DND-41 (cell line): ENCODE data around the gene CLCA4.

Experiments used
- ATAC-seq: fragments of 200-7000 bp; cut with Tn5 transposase; 3 replicates; pipeline ENCODE4 v1.9.1; 2021; ENCODE audit warnings: low read depth; ENCODE audit not compliant: insufficient read depth
- DNase-seq: peaks from one replicate; pipeline ENCODE4 v3.0.0-alpha.2; 2020
- H2AFZ ChIP-seq: 2 replicates; pipeline ENCODE4 v1.6.0; 2012; ENCODE audit warnings: low read depth, low read length
- H3K27ac ChIP-seq: 2 replicates; pipeline ENCODE4 v1.5.1; 2012; ENCODE audit warnings: low read length, inconsistent platforms
- H3K27me3 ChIP-seq: fragments of 200-600 bp; sonication (generic); 2 replicates; pipeline ENCODE4 v1.6.0; 2012; ENCODE audit warnings: low read length, mild to moderate bottlenecking, inconsistent platforms; ENCODE audit not compliant: insufficient read depth, poor library complexity
- H3K36me3 ChIP-seq: 2 replicates; pipeline ENCODE4 v1.5.1; 2012; ENCODE audit warnings: low read length, inconsistent platforms; ENCODE audit not compliant: insufficient read depth
- H3K4me1 ChIP-seq: 2 replicates; pipeline ENCODE4 v1.5.1; 2012; ENCODE audit warnings: mild to moderate bottlenecking, low read length; ENCODE audit not compliant: insufficient read depth
- H3K4me2 ChIP-seq: 2 replicates; pipeline ENCODE4 v1.6.0; 2012; ENCODE audit warnings: mild to moderate bottlenecking, moderate library complexity, low read length, inconsistent platforms; ENCODE audit not compliant: insufficient read depth
- H3K4me3 ChIP-seq, 2 experiments: fragments of 200-600 bp in 1 of 2; shearing (Covaris generic) in 1 of 2; 2 replicates each; pipeline ENCODE4 v1.5.1; 2012 to 2016; ENCODE audit warnings: inconsistent platforms in 2 of 2, low read length in 2 of 2, mild to moderate bottlenecking in 2 of 2, low read depth in 1 of 2, moderate library complexity in 1 of 2
- H3K79me2 ChIP-seq: 2 replicates; pipeline ENCODE4 v1.6.0; 2012; ENCODE audit warnings: low read length, inconsistent platforms; ENCODE audit not compliant: insufficient read depth
- H3K9ac ChIP-seq: 2 replicates; pipeline ENCODE4 v1.6.0; 2012; ENCODE audit warnings: low read depth, mild to moderate bottlenecking, inconsistent platforms, low read length, moderate library complexity
- H3K9me3 ChIP-seq: 2 replicates; pipeline ENCODE4 v1.5.1; 2012; ENCODE audit warnings: low read length, moderate library complexity, mild to moderate bottlenecking, inconsistent platforms; ENCODE audit not compliant: insufficient read depth, severe bottlenecking
- H4K20me1 ChIP-seq: 2 replicates; pipeline ENCODE4 v1.6.0; 2012; ENCODE audit warnings: low read length; ENCODE audit not compliant: insufficient read depth
- CTCF ChIP-seq: IDR thresholded peaks from 2 replicates; pipeline ENCODE4 v1.5.1; 2012; ENCODE audit warnings: borderline replicate concordance, low read length, moderate library complexity, mild to moderate bottlenecking; ENCODE audit not compliant: poor library complexity, severe bottlenecking; ENCODE audit errors: extremely low read depth
- EZH2 ChIP-seq: IDR thresholded peaks from 3 replicates; pipeline ENCODE4 v1.6.1; 2012; ENCODE audit warnings: borderline replicate concordance, low read depth, mild to moderate bottlenecking, moderate library complexity, low read length, inconsistent platforms; ENCODE audit not compliant: severe bottlenecking

CLCA4 gene

GRCh38 chr1:86567878-86568277, 21.0 kb downstream of the CLCA4 start:
- Histone ChIP-seq H3K79me2 (no peaks in the 10 kb centered on the region), H3K4me3 (no peak overlapping the region), H4K20me1 (no peaks in the 10 kb centered on the region), H3K4me2 (no peak overlapping the region), H2AFZ (no peak overlapping the region), H3K9me3 (no peaks in the 10 kb centered on the region), H3K9ac (no peak overlapping the region), H3K27ac (no peak overlapping the region), H3K36me3 (no peaks in the 10 kb centered on the region), H3K27me3 (no peaks in the 10 kb centered on the region), H3K4me1 (no peaks in the 10 kb centered on the region)
- no peak for ATAC-seq
- TF ChIP-seq EZH2 = no peak
- TF ChIP-seq CTCF = no peak
- no peak for DNase-seq

GRCh38 chr1:86573763-86574484, 27.0 kb downstream of the CLCA4 start:
- Histone ChIP-seq H3K79me2 (no peaks in the 10 kb centered on the region), H3K9ac (no peak overlapping the region), H4K20me1 (no peaks in the 10 kb centered on the region), H3K27ac (no peak overlapping the region), H3K36me3 (no peaks in the 10 kb centered on the region), H3K4me2 (no peak overlapping the region), H2AFZ (no peak overlapping the region), H3K27me3 (peaks cover 3% of the 10 kb centered on the region), H3K9me3 (no peaks in the 10 kb centered on the region), H3K4me3 (no peak overlapping the region), H3K4me1 (no peaks in the 10 kb centered on the region)
- ATAC-seq (no peak), DNase-seq (no peak)
- TF ChIP-seq CTCF = no peak
- TF ChIP-seq EZH2 = no peak

GRCh38 chr1:86581231-86581630, 34.4 kb downstream of the CLCA4 start:
- no peaks in the 10 kb centered on the region for H3K36me3 ChIP-seq
- H3K4me2 ChIP-seq = no peak overlapping the region
- no peaks in the 10 kb centered on the region for H3K79me2 ChIP-seq
- ATAC-seq = no peak
- H3K9me3 ChIP-seq = no peaks in the 10 kb centered on the region
- no peak overlapping the region for H3K27ac ChIP-seq
- no peaks in the 10 kb centered on the region for H3K4me1 ChIP-seq
- no peak for DNase-seq
- H4K20me1 ChIP-seq = no peaks in the 10 kb centered on the region
- H2AFZ ChIP-seq = no peak overlapping the region
- H3K27me3 ChIP-seq = no peaks in the 10 kb centered on the region
- TF ChIP-seq EZH2 (no peak), CTCF (no peak)
- H3K9ac ChIP-seq = no peak overlapping the region
- no peak overlapping the region for H3K4me3 ChIP-seq
